CD4-positive, alpha-beta T cell treated with Interleukin-1 beta for 1 hour (primary cell): ENCODE measurements around the gene HCK.

Experiments
- DNase-seq, 2 donors: peaks; one replicate each; pipeline ENCODE4 v3.0.0-alpha.2; 2020 to 2022

HCK gene

GRCh38 chr20:32029561-32029960 lies 22.5 kb upstream of the HCK start:
- no peak for DNase-seq

- DNase-seq: peak; percentile 50 to 52
Measured at GRCh38 chr20:32031007-32031958, 20.8 kb upstream of the HCK start.

- no peak for DNase-seq
Measured at GRCh38 chr20:32033316-32033715, 18.7 kb upstream of the HCK start.

GRCh38 chr20:32033721-32034120 lies 18.3 kb upstream of the HCK start:
- DNase-seq: peak in 1 of 2 donors; percentile 31

GRCh38 chr20:32034581-32035425 lies 17.2 kb upstream of the HCK start:
- peak in 1 of 2 donors; percentile 75 for DNase-seq

GRCh38 chr20:32035426-32035779 lies 16.6 kb upstream of the HCK start:
- DNase-seq: no peak

GRCh38 chr20:32036252-32036651 lies 15.8 kb upstream of the HCK start:
- DNase-seq: no peak

- no peak for DNase-seq
Measured at GRCh38 chr20:32036716-32037485, 15.1 kb upstream of the HCK start.

GRCh38 chr20:32037929-32038328 lies 14.1 kb upstream of the HCK start:
- no peak for DNase-seq

- peak in 1 of 2 donors; percentile 77 for DNase-seq
Measured at GRCh38 chr20:32040142-32040953, 11.7 kb upstream of the HCK start.

- DNase-seq: no peak
Measured at GRCh38 chr20:32045999-32046398, 6.0 kb upstream of the HCK start.

GRCh38 chr20:32050324-32050841 lies 1.7 kb upstream of the HCK start:
- no peak for DNase-seq

GRCh38 chr20:32050851-32051556 lies 1.0 kb upstream of the HCK start:
- peak in 1 of 2 donors; percentile 53 for DNase-seq

GRCh38 chr20:32051720-32052089 lies 337 bp upstream of the HCK start:
- no peak for DNase-seq

- peak; percentile 28 to 85 for DNase-seq
Measured at GRCh38 chr20:32052778-32053362, 828 bp downstream of the HCK start.

GRCh38 chr20:32053648-32054047 lies 1.6 kb downstream of the HCK start:
- no peak for DNase-seq

- peak in 1 of 2 donors; percentile 44 for DNase-seq
Measured at GRCh38 chr20:32056708-32057483, 4.9 kb downstream of the HCK start.

- DNase-seq: no peak
Measured at GRCh38 chr20:32057656-32058184, 5.7 kb downstream of the HCK start.

- DNase-seq: no peak
Measured at GRCh38 chr20:32059189-32059588, 7.1 kb downstream of the HCK start.

GRCh38 chr20:32062776-32063170 lies 10.7 kb downstream of the HCK start:
- peak; percentile 28 to 74 for DNase-seq
